GM08714 (cell line): ENCODE results near the gene CYGB.

Experiments
- H3K4me3 ChIP-seq: fragments of 200-500 bp; sonication (Bioruptor generic); 2 replicates; pipeline ENCODE4 v1.5.1; 2014; ENCODE audit warnings: mild to moderate bottlenecking, low read length, inconsistent platforms
- ZNF274 ChIP-seq: IDR thresholded peaks from 2 replicates; pipeline ENCODE4 v1.6.1; 2012; ENCODE audit warnings: mild to moderate bottlenecking, low read depth, low read length

Gene CYGB

DNA sequence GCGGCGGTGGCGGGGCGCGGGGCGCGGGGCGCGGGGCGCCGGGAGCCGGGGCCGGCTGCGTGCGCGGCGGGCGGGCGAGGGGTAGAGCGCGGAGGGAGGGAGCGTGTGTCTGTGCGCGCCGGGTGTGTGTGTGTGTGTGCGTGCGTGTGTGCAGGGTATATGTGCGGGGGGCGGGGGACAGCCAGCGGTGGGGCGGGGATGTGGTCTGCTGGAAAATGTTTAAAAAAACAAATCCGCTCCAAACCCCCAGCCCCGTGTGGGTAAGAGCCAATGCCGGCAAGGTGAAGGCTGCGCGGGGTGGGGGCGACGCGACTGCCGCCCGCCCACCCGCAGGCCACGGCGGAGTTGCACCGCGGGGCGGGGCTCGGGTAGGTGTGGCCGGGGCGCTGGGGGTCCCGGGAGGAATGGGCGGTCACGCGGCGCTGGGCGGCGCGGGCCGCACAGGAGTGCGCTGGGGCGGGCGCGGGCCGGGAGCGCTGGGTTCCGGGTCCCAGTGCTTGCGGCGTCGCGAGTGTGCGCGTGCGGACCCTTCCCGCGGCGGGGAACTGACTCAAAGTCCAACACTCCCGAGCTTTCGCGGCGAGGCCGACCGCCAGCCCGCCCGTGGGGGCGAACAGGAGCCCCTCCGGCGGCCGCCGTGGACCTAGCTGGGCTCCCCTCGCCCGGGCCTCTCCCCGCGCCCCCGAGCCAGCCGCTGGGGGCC is at the start of gene CYGB:
Gene CYGB (minus strand): TSS at position 132 of the 703 bp plus-strand sequence. CDS start 167 bp downstream, outside the sequence.
- H3K4me3 ChIP-seq, result no peak within 1 kb of the TSS
- no peak for TF ChIP-seq ZNF274

DNA sequence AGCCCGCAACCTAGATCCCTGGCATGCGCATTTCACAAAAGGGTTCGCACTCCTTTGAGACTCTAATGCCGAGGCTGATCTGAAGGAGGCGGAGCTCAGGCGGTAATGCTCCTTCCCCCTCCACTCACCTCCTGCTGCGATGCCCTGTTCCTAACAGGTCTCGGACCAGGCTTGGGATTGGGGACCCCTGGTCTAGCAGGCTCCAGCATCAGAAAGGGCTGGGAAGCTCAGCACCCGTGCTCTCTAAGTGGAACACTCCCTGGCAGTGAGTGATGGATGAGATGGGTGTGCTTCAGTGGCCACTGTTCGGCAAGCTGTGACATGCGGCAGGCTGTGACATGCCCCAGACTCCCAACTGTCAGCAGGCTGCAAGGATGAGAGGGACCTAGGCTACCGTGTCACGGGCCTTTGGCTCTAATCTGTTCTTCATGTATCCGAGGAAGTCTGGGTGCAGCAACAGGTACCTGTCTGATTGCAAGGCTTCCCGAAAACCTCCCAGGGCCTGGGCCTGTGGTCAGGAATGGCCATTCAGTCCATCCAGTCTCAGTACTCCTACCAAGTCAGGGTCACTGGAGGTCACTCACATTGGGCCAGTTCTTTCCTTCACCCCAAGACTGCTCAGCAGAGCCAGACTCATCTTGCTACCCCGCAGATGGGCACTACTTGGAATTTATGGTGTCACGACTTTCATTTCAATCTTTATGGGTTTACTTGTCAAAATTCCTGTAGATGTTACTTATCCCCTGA is 49.4 kb upstream of the CYGB start:
- TF ChIP-seq ZNF274, result no peak
- H3K4me3 ChIP-seq, result no peak overlapping the region

DNA sequence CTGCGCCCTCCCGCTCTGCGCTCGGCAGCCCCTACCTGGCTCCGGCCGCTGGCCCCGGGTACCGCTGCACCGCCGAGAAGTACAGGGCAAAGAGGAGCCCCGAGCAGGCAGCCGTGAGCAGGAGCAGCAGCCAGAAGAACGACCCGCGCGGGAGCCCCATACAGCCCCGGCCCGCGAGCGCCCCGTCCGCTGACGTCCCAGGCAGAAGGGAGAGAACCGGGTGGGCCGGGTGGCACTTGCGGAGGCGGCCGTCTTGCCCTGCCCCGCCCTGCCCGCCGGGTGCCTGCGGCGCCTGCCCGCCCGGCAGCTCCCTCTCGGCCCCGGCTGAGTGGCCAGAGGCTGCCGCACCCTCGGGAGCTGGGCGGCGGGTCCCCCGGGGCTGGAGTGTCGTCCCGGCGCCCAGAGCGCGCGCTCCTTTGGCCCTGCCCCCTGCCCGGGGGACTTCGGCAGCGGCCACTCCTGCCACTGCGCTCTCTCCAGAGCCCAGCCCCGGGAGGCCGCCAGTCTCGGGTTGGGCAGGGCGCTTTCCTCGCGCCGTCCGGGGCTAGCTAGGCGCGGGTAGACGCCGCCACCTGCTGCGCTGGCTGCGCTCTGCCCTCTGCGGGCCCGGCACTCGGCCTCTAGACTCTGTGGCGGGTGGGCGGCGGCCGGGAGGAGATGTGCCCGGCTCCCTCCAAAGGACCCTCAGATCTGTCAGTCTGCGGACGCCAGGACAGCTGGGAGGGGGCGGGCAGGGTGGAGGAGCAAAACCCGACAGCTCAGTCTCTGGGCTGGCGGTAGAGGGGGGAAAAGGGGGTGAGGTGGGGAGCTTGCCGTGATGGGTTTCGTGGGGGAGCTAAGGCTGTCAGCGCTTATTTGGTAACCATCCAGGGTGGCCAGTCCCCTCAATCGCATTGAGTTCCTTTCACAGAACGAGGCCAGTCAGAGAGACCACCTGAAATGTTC is 48.4 kb upstream of the CYGB start, which contains the start of gene ST6GALNAC2:
Gene ST6GALNAC2 (minus strand): TSS at position 212 of the 945 bp plus-strand sequence. CDS start 52 bp downstream, at position 160.
- peak within 1 kb of the TSS; percentile 15; the same call in 1 of the 2 replicates for H3K4me3 ChIP-seq
- no peak for TF ChIP-seq ZNF274

DNA sequence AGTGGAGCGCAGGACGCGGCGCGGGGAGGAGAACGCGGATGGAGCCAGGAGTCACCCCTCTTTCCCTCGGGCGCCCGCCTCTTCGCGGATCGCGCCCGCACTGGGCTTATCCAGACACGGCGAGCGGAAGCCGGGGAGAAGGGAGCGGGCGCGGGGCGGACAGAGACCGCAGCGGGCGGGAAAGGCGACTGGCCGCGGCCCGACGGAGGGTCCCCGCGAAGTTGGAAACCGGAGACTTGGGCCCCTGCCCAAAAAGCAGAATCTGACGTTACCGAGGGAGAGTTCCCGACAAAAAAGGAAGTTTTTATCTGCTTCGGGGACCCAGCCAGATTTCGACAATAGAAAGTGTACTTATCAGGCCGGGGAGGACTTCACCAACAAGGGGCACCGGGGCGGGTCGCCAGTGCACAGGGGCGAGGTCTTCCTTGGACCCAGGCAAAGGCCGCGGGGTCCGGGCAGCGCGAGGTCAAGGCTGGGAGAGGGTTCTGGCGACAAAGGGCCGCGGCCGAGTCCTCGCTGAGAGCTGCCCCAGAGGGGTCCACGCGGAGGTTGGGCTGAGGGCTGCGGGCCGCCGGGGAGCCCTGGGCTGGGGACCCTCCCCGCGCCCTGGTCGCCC is 47.6 kb upstream of the CYGB start:
- TF ChIP-seq ZNF274, result no peak
- H3K4me3 ChIP-seq, result peak overlapping the region; percentile 15; the same call in 1 of the 2 replicates

DNA sequence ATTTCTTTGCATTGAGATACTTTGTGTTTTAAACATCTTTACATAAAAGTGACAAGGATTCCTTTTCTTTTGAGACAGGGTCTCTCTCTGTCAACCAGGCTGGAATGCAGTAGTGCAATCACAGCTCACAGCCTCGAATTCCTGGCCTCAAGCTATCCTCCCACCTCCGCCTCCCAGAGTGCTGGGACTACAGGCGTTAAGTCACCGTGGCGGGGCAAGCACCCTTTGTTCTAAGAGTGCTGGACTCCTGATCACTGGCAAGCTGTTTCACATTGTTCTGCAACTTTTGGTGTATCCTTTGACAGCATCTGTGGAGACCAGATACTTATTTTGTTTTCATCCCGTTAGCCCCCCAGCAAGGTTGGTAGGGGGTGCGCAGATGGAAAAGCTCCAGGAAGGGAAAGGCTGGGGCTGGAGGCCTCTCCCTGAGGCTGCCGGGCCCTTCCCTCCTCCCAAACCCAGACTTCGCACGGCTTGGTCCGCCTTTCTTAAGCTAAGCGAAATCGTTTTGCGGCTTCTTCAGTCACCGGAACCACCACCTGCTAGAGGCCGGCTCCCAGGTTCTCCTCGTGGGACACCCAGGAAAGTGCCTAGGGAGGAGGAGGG is 47.0 kb upstream of the CYGB start:
- peak overlapping the region; percentile 15; the same call in 1 of the 2 replicates for H3K4me3 ChIP-seq
- TF ChIP-seq ZNF274, result no peak

DNA sequence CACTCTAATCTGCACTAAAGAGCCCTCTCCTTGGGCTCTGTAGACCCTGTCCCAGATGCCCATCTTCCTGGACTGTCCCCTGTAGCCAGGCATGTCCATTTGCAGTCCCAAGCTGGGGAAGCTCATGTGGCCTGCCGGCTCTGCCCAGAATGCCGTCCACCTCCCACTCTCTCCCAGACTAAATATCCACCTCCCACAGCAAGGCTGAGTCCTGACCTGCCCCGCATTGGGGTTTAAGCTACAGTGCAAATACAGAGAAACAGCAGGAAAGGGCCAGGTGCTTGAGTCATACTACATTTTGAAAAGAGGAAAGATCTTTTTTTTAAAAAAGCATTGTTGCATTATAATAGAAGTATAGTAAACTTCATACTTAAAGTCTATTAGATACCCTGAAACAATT is 45.2 kb upstream of the CYGB start:
- no peak for TF ChIP-seq ZNF274
- H3K4me3 ChIP-seq, result no peak overlapping the region

DNA sequence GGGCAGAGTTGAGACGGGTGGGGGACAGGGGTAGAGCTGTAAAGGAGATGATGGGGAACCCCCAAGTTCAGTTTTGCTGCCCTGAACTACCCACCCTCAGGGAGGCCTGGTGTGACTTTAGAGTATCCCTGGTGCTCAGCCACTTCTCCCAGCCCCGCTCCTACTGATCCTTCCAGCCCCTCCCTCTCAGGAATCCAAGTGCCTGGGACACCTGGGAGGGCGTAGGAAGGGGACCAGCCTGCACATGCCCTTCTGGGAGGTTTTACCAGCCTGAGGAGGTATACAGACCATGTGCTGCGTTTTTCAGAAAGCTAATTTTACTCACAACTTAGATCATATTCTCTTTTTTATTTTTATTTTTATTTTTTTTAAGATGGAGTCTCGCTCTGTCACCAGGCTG is 44.0 kb upstream of the CYGB start:
- no peak for TF ChIP-seq ZNF274
- H3K4me3 ChIP-seq, result no peak overlapping the region

DNA sequence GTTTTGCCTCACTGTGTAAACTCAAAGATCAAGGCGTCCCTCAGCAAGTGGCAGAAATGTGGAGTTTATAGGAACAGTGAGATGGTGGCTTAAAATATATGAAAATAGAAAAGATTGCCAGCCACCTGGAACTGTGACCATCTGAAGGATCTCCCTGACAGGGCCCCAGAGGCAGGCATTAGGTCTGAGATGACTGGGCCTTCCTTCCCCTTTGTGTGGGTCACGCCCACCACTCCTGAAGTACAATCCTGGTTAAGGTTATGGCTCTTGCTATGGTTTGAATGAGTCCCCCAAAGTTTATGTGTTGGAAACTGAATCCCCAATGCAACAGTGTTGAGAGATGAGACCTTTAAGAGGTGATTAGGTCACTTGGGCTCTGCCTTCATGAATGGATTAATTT is 41.8 kb upstream of the CYGB start:
- no peak for TF ChIP-seq ZNF274
- H3K4me3 ChIP-seq, result no peak overlapping the region

DNA sequence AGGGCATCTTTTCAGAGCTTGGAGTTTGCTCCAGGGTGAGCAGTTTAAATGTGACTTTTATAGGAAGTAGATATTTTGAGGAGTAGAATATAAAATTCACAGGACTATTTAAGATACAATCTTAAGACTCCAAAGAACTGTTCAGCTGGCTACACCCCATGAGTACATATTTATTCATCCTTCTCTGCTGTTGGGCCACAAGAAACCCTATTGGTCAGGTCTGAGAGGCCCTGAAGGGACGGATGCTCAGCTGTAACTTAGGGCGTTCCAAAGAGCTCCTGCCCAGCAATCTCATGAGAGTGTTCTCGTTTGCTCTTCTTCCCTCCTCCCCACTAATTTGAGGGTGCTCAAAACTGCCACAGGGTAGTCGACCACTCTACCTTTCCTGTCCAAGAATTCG is 40.9 kb upstream of the CYGB start:
- no peak for TF ChIP-seq ZNF274
- H3K4me3 ChIP-seq, result no peak overlapping the region

DNA sequence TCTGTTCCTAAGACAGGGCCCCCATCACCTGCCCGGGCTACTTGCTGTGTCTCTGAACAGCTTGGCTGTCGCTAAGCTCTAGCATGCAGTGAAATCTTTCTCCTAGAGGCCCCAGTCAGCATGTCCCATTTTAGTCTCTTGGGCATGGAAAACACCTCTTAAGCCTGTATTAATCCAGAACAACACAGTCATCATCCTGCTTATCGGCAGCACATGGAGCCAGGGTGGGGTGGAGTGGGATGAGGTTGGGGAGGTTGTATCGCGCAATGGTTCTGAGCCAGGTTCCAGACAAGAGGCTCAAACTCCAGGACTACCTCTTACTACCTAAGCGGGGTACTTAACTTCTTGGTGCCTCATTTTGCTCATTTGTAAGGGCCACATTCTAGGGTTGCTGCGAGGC is 40.4 kb upstream of the CYGB start:
- H3K4me3 ChIP-seq, result no peak overlapping the region
- no peak for TF ChIP-seq ZNF274

DNA sequence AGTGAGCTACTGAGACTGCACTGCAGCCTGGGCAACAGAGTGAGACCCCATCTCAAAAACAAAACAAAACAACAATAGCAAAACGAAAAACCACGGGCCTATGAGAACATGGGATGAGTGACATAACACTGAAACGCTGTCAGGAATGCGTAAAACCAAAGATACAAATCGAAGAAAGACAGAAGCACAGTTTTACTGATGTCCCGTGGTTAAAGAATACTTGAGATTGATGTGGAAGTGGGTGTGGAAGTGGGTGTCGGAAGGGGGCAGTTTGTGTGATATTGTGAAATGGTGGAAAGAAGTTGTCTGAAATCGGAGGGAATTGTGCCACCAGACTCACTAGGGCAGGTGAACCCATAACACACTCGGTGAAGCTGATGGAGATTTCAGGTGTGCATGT is 38.7 kb upstream of the CYGB start:
- no peak for TF ChIP-seq ZNF274

DNA sequence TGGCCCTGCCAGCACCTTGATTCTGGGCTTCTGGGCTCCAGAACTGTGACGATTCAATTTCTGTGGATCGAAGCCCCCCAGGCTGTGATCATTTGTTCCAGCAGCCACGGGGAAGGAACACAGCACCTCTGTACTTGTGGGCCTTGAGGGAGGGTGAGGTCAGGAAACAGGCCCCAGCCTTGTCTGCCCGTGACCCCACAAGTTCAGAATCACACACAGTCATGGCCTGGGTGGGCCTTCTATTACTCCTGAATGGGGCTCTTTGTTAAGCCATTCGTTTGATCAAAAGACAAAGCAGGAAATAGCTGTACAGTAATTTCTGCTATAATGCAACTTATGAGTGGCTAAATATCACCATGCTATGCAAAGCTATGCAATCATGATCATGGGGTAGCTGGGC is 38.1 kb upstream of the CYGB start:
- no peak for TF ChIP-seq ZNF274
- H3K4me3 ChIP-seq, result no peak overlapping the region

More for the DNA sequence above, 38.7 kb upstream of the CYGB start:
- no peak overlapping the region for H3K4me3 ChIP-seq

DNA sequence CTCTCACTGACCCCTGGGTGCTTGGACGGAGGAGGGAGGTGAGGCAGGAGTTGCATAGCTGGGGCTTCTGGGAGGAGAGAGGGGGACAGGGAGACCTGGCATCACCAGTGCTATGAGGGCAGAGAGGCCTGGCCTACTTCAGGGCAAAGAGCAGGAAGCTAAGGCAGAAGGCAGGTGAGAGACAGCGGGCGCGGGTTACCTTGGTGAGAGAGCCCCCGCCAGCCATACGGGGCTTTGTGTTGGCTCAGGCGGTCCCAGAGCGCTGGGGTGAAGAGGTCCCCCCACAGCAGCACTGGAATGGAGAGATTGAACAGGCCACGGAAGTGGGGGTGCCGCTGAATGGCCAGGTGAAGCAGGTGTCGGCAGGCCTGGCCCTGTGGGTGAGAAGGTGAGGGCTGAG is 36.7 kb upstream of the CYGB start:
- no peak overlapping the region for H3K4me3 ChIP-seq
- no peak for TF ChIP-seq ZNF274
